Transverse colon (tissue), 4 donors: ENCODE data around the gene ABCC11.

Source experiments
- CTCF ChIP-seq, 5 experiments: fragments of 200-600 bp in 3 of 5; fragments of 450-650 bp in 2 of 5; sonication (generic) in 3 of 5; IDR thresholded peaks; 1 replicate in 2 of 5; 2 replicates in 3 of 5; pipeline ENCODE4 v1.5.1; 2016 to 2017; ENCODE audit warnings: antibody characterized with exemption in 5 of 5, inconsistent platforms in 3 of 5, mild to moderate bottlenecking in 2 of 5, moderate library complexity in 1 of 5
- POLR2A ChIP-seq: fragments of 450-650 bp; IDR thresholded peaks from one replicate; pipeline ENCODE4 v1.6.1; 2016; ENCODE audit warnings: antibody characterized with exemption, mild to moderate bottlenecking, moderate library complexity
- POLR2AphosphoS5 ChIP-seq, 3 donors: sonication (generic); formaldehyde crosslinking; IDR thresholded peaks; one replicate each; pipeline ENCODE4 v1.6.1; 2016; ENCODE audit warnings: antibody characterized with exemption in 3 of 3

GRCh38 chr16:48165961-48166578 is 81.3 kb downstream of the ABCC11 start:
- TF ChIP-seq CTCF (IDR thresholded peaks at IDR 0.05) (no peak), POLR2AphosphoS5 (IDR thresholded peaks at IDR 0.05) (no peak), POLR2A (no peak)
